Measurements from ENCODE around the gene NMNAT2.

- TF ChIP-seq CTCF (IDR thresholded peaks at IDR 0.05) (no peak), POLR2A (IDR thresholded peaks at IDR 0.05) (no peak)
Observed at GRCh38 chr1:183283286-183283685, 134.9 kb downstream of the NMNAT2 start.

Data from testis (tissue), 2 donors.